Prostate gland (tissue), 2 donors: Measurements from ENCODE around the gene GXYLT1. TPM values are rescaled to one million over a fixed set of nuclear protein-coding genes. Genes with fewer than 3 reads are reported as not detected.

Experiments used
- DNase-seq: peaks from one replicate; pipeline ENCODE4 v3.0.0-alpha.2; 2019; ENCODE audit warnings: low spot score
- H3K27ac ChIP-seq, 2 donors: fragments of 200-600 bp; sonication (generic); 2 replicates each; pipeline ENCODE4 v1.5.1; 2017 to 2019
- H3K27me3 ChIP-seq: fragments of 200-600 bp; sonication (generic); replicated peaks from 2 replicates; pipeline ENCODE4 v1.5.1; 2019; ENCODE audit not compliant: insufficient read depth
- H3K36me3 ChIP-seq, 2 donors: fragments of 200-600 bp; sonication (generic); 1 replicate in 1 of 2; 2 replicates in 1 of 2; pipeline versions ENCODE4 v1.5.1 to v1.8.1; 2017 to 2019
- H3K4me1 ChIP-seq: fragments of 200-600 bp; sonication (generic); replicated peaks from 2 replicates; pipeline ENCODE4 v1.5.1; 2019
- H3K4me3 ChIP-seq, 2 donors: fragments of 200-600 bp; sonication (generic); 2 replicates each; pipeline ENCODE4 v1.5.1; 2017 to 2019
- H3K9me3 ChIP-seq: fragments of 200-600 bp; sonication (generic); 2 replicates; pipeline ENCODE4 v1.5.1; 2017
- POLR2A ChIP-seq: fragments of 450-650 bp; IDR thresholded peaks from one replicate; pipeline ENCODE4 v1.6.1; 2016; ENCODE audit warnings: antibody characterized with exemption, mild to moderate bottlenecking
- POLR2AphosphoS5 ChIP-seq: sonication (generic); formaldehyde crosslinking; IDR thresholded peaks from one replicate; pipeline ENCODE4 v1.6.1; 2017; ENCODE audit warnings: antibody characterized with exemption
- WGBS: methylation state at CpG from one replicate; pipeline ENCODE4 v1.1.5; 2018; 5-methylcytosine and 5-hydroxymethylcytosine counted together
- intact Hi-C: fragments of 100-400 bp; cut with DNase I; formaldehyde crosslinking; loops from one replicate; pipeline ENCODE4 v1.14.2; 2022
- total RNA-seq, 2 donors: library from RNA; depleted of rRNA; stranded (reverse); fragments of >200 nt; gene quantifications; one replicate each; pipeline ENCODE4 v1.1.0, GENCODE V29; 2016
- TF ChIP-seq, protein P1 (sequence below), 4 experiments: fragments of 200-600 bp in 2 of 4; fragments of 450-650 bp in 2 of 4; sonication (generic) in 2 of 4; IDR thresholded peaks; 1 replicate in 3 of 4; 2 replicates in 1 of 4; pipeline ENCODE4 v1.5.1; 2016 to 2019; ENCODE audit warnings: antibody characterized with exemption in 4 of 4, mild to moderate bottlenecking in 2 of 4, moderate library complexity in 2 of 4

GXYLT1 gene
- total RNA-seq, 2 donors from 2014 or later: 15.7 to 18.0 TPM

DNA sequence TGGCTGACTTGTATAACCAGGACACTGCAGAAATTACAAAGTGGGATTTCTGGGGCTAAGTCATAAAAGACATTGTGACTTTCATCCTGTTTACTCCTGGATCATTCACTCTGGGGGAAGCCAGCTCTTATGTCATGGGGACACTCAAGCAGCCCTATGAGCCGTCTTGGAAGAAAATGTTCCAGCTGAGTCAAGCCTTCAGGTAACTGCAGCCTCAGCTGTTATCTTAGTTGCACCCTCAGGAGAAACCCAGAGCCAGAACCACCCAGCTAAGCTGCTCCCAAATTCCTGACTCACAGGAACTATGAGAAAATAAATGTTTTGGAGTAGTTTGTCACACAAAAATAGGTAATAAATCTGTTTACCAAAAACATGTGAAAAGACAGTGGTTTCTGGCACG is 43.1 kb upstream of the GXYLT1 start:
- DNase-seq: no peak
- Histone ChIP-seq H3K4me1 (no peaks in the 10 kb centered on the region), H3K4me3 (no peak overlapping the region), H3K9me3 (no peaks in the 10 kb centered on the region), H3K27ac (no peak overlapping the region), H3K36me3 (no peaks in the 10 kb centered on the region), H3K27me3 (no peaks in the 10 kb centered on the region)
- 63% methylated on average over 2 of the region's 2 CpGs for WGBS
- intact Hi-C loops: no loop called here
- TF ChIP-seq, protein P1, sequence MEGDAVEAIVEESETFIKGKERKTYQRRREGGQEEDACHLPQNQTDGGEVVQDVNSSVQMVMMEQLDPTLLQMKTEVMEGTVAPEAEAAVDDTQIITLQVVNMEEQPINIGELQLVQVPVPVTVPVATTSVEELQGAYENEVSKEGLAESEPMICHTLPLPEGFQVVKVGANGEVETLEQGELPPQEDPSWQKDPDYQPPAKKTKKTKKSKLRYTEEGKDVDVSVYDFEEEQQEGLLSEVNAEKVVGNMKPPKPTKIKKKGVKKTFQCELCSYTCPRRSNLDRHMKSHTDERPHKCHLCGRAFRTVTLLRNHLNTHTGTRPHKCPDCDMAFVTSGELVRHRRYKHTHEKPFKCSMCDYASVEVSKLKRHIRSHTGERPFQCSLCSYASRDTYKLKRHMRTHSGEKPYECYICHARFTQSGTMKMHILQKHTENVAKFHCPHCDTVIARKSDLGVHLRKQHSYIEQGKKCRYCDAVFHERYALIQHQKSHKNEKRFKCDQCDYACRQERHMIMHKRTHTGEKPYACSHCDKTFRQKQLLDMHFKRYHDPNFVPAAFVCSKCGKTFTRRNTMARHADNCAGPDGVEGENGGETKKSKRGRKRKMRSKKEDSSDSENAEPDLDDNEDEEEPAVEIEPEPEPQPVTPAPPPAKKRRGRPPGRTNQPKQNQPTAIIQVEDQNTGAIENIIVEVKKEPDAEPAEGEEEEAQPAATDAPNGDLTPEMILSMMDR (IDR thresholded peaks at IDR 0.05): no peak
- TF ChIP-seq POLR2A: no peak
- no peak for TF ChIP-seq POLR2AphosphoS5

DNA sequence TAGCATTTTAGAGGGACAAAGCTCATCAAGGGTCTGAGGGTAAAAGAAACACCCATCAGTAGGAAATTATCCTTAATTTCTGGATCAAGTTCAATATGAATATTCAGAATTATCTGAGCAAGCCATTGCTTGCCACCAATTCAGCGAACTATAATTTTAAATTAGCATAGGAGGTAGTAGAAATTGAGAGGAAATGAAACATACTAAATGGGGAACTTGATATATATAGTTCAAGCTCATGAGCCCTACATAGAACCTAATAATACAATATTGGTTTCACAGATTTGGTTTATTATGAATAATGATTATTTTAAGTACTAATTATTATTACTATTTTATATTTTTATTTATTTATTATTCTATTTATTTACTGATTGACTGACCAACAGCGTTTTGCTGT is 42.1 kb upstream of the GXYLT1 start:
- intact Hi-C loops: no loop called here
- Histone ChIP-seq H3K4me1 (no peaks in the 10 kb centered on the region), H3K36me3 (no peaks in the 10 kb centered on the region), H3K4me3 (no peak overlapping the region), H3K27me3 (no peaks in the 10 kb centered on the region), H3K27ac (no peak overlapping the region), H3K9me3 (no peaks in the 10 kb centered on the region)
- no peak for DNase-seq
- TF ChIP-seq, protein P1 (IDR thresholded peaks at IDR 0.05): no peak
- WGBS: 90% methylated on average over 2 of the region's 2 CpGs

DNA sequence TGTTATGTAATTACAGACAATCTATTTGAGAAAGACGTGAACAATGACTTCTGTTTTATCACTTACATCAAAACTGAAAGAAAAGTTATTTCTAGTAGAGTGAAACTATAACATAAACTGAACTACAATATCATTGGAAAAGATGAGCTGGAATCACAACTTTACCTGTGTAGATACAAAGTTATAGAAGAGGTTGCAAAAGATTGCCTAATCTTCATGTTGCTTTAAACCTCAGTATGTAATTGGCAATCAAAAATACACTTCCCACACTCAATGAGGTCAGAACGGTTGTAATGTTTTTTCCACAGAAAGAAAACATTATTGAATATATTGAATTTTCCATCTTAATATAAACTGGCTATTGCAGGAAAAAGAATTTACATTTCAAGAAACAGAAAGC is 37.7 kb upstream of the GXYLT1 start:
- Histone ChIP-seq H3K4me3 (no peak overlapping the region), H3K9me3 (no peaks in the 10 kb centered on the region), H3K27ac (no peak overlapping the region), H3K27me3 (no peaks in the 10 kb centered on the region), H3K4me1 (no peaks in the 10 kb centered on the region), H3K36me3 (no peaks in the 10 kb centered on the region)
- intact Hi-C loops: no loop called here
- TF ChIP-seq, protein P1 (IDR thresholded peaks at IDR 0.05): no peak
- TF ChIP-seq POLR2A (no peak), POLR2AphosphoS5 (no peak)
- no peak for DNase-seq
- 80% methylated on average over 2 of the region's 2 CpGs for WGBS

DNA sequence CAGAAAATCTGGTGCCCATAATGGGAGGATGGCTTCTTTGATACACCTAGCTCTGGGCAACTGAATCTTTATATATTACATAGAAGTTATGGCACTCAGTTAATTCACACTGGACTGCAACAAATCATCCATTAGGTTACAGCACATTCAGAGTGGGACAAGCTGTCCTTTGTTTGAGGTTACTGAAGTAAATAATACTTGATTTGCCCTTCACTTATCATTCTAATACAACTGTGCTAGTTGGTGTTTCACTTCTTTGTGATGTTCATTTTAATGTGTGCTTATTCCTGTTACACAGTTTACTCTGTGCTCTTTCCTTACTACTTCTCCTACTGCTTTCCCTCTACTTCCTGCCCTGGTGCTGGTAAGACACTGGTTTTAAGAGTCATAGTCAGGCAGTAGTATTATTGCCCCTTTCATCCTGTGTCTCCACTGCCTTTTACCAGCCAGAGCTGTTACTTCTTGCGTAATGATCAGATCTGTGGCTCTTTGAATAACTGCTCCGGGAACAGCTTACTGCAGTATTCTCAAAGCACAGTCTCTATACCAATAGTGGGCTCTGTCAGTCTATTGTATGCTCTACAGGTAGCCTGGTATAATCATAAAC is 36.4 kb upstream of the GXYLT1 start:
- Histone ChIP-seq H3K36me3 (no peaks in the 10 kb centered on the region), H3K4me3 (no peak overlapping the region), H3K27me3 (no peaks in the 10 kb centered on the region), H3K4me1 (no peaks in the 10 kb centered on the region), H3K9me3 (no peaks in the 10 kb centered on the region), H3K27ac (no peak overlapping the region)
- intact Hi-C loops: no loop called here
- WGBS: 69% methylated on average over 2 of the region's 2 CpGs
- DNase-seq: no peak
- TF ChIP-seq, protein P1 (IDR thresholded peaks at IDR 0.05): no peak
- TF ChIP-seq POLR2A (no peak), POLR2AphosphoS5 (no peak)

DNA sequence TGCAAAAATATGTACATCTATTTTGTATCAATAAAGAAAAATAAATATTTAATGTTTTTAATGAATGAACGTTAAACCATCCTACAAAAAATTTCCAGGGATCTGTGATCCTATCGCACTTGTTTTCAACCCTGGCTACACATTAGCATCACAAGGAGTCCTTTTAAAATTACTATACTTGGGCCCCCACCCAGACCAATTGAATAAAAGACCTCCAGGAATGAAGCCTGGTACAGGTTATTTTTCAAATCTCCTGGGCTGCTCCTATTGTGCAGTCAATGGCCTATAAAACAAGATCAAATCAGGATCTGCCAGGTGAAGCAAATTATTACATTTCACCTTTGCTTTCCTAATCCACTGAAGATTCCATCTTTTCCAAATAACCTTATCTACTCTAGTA is 33.4 kb upstream of the GXYLT1 start:
- H3K9me3 ChIP-seq: no peaks in the 10 kb centered on the region
- DNase-seq: no peak
- H3K4me3 ChIP-seq: no peak overlapping the region
- H3K4me1 ChIP-seq: no peaks in the 10 kb centered on the region
- TF ChIP-seq POLR2AphosphoS5 (no peak), POLR2A (no peak)
- TF ChIP-seq, protein P1 (IDR thresholded peaks at IDR 0.05): no peak
- WGBS: 64% methylated on average over 2 of the region's 2 CpGs
- no peak overlapping the region for H3K27ac ChIP-seq
- no peaks in the 10 kb centered on the region for H3K36me3 ChIP-seq
- intact Hi-C loops: no loop called here
- H3K27me3 ChIP-seq: no peaks in the 10 kb centered on the region
